ENCODE results near the gene MT3. TPM values are rescaled to one million over a fixed set of nuclear protein-coding genes. Genes with fewer than 3 reads are reported as not detected.

Gene MT3
- total RNA-seq, 1 experiment from 2014 or later: not detected

DNA sequence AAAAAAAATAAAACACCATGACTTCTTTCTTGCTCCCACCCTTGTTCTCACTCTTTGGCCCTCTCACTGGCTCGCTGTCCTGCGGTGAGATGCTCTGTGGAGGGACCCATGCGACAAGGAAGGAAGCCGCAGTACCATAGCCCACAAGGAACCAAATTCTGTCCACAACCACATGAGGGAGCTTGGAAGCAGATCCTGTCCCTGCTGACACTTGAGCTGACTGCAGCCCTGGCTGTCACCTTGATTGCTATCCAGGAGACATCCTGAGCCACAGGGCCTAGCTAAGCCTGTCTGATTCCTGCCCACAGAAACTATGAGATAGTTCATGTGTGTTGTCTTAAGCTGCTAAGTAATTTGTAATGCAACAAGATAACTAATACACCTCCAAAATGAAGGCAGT is 14.3 kb downstream of the MT3 start:
- in situ Hi-C loops (cut with HindIII; ENCODE audit: low pct_unique_long_range_greater_than_20kb, low sequenced_read_pairs): no loop called here
- no peak for DNase-seq (ENCODE audit: low read depth, low spot score)

GRCh38 chr16:56604966-56605365 is 15.6 kb downstream of the MT3 start:
- peak overlapping the region; percentile 95; the same call in 1 of the 2 replicates for H3K27ac ChIP-seq (ENCODE audit: low read length)
- ChIA-PET CTCF (no interaction called here), POLR2A (interaction anchor here (1.5 kb wide), 1 partner anchor 13 kb away, joined by 3 read pairs; no protein-coding TSS in a partner anchor)
- ATAC-seq: no peak
- intact Hi-C loops (cut with micrococcal nuclease; ENCODE audit: unreplicated experiment) (loop anchor here (5.0 kb wide), 1 partner anchor 97 kb away; no protein-coding TSS in a partner anchor), in situ Hi-C loops (cut with HindIII; ENCODE audit: low pct_unique_long_range_greater_than_20kb, low sequenced_read_pairs) (no loop called here)
- no peak overlapping the region for H3K4me3 ChIP-seq (ENCODE audit: low read depth in 2 of 2, low read length in 2 of 2)
- H3K4me1 ChIP-seq (ENCODE audit: control insufficient read depth, insufficient read depth, low read length): peaks cover 33% of the 10 kb centered on the region
- H3K27me3 ChIP-seq (ENCODE audit: control insufficient read depth, insufficient read depth, low read length): no peaks in the 10 kb centered on the region
- no peak for DNase-seq (ENCODE audit: low read depth, low spot score)
- BruUV-seq (replicated peaks): no TSS peak
- no peaks in the 10 kb centered on the region for H3K9me3 ChIP-seq (ENCODE audit: control insufficient read depth, insufficient read depth, low read depth, low read length)
- peaks cover 3% of the 10 kb centered on the region; the same call in 1 of the 2 replicates for H3K36me3 ChIP-seq (ENCODE audit: control insufficient read depth, insufficient read depth, low read length)
- TF ChIP-seq, protein P1, sequence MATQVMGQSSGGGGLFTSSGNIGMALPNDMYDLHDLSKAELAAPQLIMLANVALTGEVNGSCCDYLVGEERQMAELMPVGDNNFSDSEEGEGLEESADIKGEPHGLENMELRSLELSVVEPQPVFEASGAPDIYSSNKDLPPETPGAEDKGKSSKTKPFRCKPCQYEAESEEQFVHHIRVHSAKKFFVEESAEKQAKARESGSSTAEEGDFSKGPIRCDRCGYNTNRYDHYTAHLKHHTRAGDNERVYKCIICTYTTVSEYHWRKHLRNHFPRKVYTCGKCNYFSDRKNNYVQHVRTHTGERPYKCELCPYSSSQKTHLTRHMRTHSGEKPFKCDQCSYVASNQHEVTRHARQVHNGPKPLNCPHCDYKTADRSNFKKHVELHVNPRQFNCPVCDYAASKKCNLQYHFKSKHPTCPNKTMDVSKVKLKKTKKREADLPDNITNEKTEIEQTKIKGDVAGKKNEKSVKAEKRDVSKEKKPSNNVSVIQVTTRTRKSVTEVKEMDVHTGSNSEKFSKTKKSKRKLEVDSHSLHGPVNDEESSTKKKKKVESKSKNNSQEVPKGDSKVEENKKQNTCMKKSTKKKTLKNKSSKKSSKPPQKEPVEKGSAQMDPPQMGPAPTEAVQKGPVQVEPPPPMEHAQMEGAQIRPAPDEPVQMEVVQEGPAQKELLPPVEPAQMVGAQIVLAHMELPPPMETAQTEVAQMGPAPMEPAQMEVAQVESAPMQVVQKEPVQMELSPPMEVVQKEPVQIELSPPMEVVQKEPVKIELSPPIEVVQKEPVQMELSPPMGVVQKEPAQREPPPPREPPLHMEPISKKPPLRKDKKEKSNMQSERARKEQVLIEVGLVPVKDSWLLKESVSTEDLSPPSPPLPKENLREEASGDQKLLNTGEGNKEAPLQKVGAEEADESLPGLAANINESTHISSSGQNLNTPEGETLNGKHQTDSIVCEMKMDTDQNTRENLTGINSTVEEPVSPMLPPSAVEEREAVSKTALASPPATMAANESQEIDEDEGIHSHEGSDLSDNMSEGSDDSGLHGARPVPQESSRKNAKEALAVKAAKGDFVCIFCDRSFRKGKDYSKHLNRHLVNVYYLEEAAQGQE (IDR thresholded peaks at IDR 0.05; ENCODE audit: insufficient read depth in 1 of 2, low read depth in 2 of 2, low read length in 1 of 2): no peak
- no peak for TF ChIP-seq SIN3A (IDR thresholded peaks at IDR 0.05; ENCODE audit: borderline replicate concordance, insufficient read depth, low read depth, low read length)
- TF ChIP-seq CTCF (IDR thresholded peaks at IDR 0.05): no peak
- no peak for TF ChIP-seq POLR2AphosphoS5 (IDR thresholded peaks at IDR 0.05; ENCODE audit: low read depth, low read length)
- TF ChIP-seq TCF7L2 (IDR thresholded peaks at IDR 0.05; ENCODE audit: low read depth, low read length): no peak

More for the DNA sequence above, 14.3 kb downstream of the MT3 start:
- CTCF ChIA-PET: interaction anchor here (0.8 to 1.2 kb wide), 2 partner anchors 22 to 98 kb away, joined by 3 to 12 read pairs; partner anchors contain the start of gene MT1E
- peak; percentile 23; the same call in 1 of the 2 replicates for ATAC-seq
- Histone ChIP-seq H3K27me3 (ENCODE audit: control insufficient read depth, insufficient read depth, low read length) (no peaks in the 10 kb centered on the region), H3K27ac (ENCODE audit: low read length) (no peak overlapping the region), H3K4me1 (ENCODE audit: control insufficient read depth, insufficient read depth, low read length) (peaks cover 32% of the 10 kb centered on the region), H3K9me3 (ENCODE audit: control insufficient read depth, insufficient read depth, low read depth, low read length) (no peaks in the 10 kb centered on the region), H3K4me3 (ENCODE audit: low read depth in 2 of 2, low read length in 2 of 2) (no peak overlapping the region), H3K36me3 (ENCODE audit: control insufficient read depth, insufficient read depth, low read length) (peaks cover 2% of the 10 kb centered on the region; the same call in 1 of the 2 replicates)
- peak; percentile 76 for TF ChIP-seq CTCF (IDR thresholded peaks at IDR 0.05)
- TF ChIP-seq, protein P1 (IDR thresholded peaks at IDR 0.05; ENCODE audit: insufficient read depth in 1 of 2, low read depth in 2 of 2, low read length in 1 of 2): no peak
- BruUV-seq (replicated peaks): no TSS peak
- intact Hi-C loops (cut with micrococcal nuclease; ENCODE audit: unreplicated experiment): no loop called here
- POLR2A ChIA-PET: no interaction called here

Measured in Panc1 (cell line).